GM12874 (cell line): Measurements from ENCODE around the gene AKR1E2.

Experiments
- CTCF ChIP-seq: IDR thresholded peaks from 2 replicates; pipeline ENCODE4 v1.5.1; 2011; ENCODE audit warnings: low read depth, mild to moderate bottlenecking, control low read depth, low read length, moderate library complexity; ENCODE audit not compliant: insufficient read depth

AKR1E2 gene

GRCh38 chr10:4844864-4845263 is 18.9 kb downstream of the AKR1E2 start:
- TF ChIP-seq CTCF = no peak

GRCh38 chr10:4845766-4846165 is 19.8 kb downstream of the AKR1E2 start:
- no peak for TF ChIP-seq CTCF

- no peak for TF ChIP-seq CTCF
Measured at GRCh38 chr10:4846775-4847174, 20.8 kb downstream of the AKR1E2 start.

- no peak for TF ChIP-seq CTCF
Measured at GRCh38 chr10:4847561-4848355, 21.8 kb downstream of the AKR1E2 start.

- TF ChIP-seq CTCF = no peak
Measured at GRCh38 chr10:4848356-4849041, 22.5 kb downstream of the AKR1E2 start.

GRCh38 chr10:4849042-4849402 is 23.0 kb downstream of the AKR1E2 start:
- TF ChIP-seq CTCF = no peak

GRCh38 chr10:4849555-4850242 is 23.7 kb downstream of the AKR1E2 start:
- TF ChIP-seq CTCF = peak; percentile 82
